ENCODE data around the gene NEK5. TPM values are rescaled to one million over a fixed set of nuclear protein-coding genes. Genes with fewer than 3 reads are reported as not detected.

Gene NEK5
- total and polyA plus RNA-seq, 2 experiments from 2014 or later = 1.2 to 1.3 TPM

DNA sequence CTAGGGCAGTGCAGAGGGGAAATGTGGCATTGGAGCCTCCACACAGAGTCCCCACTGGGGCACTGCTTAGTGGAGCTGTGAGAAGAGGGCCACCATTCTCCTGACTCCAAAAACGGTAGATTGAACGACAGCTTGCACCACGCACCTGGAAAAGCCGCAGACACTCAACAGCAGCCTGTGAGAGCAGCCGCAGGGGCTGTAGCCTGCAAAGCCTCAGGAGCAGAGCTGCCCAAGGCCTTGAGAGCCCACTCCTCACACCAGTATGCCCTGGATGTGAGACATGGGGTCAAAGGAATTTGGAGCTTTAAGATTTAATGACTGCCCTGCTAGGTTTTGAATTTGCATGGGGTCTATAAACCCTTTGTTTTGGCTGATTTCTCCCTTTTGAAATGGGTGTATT is 31.7 kb downstream of the NEK5 start:
- H3K79me2 ChIP-seq = no peaks in the 10 kb centered on the region
- no peak for DNase-seq (ENCODE audit: low spot score)
- H3K4me2 ChIP-seq = no peak overlapping the region
- TF ChIP-seq EZH2phosphoT487 (IDR thresholded peaks at IDR 0.05; ENCODE audit: low read depth, severe bottlenecking, unreplicated experiment) = no peak
- H3K4me1 ChIP-seq (ENCODE audit: insufficient read depth) = no peaks in the 10 kb centered on the region
- H3K27ac ChIP-seq = no peak overlapping the region
- no peaks in the 10 kb centered on the region for H3K27me3 ChIP-seq
- 97% methylated on average over 5 of the region's 5 CpGs for WGBS (ENCODE audit: low lambda C conversion rate, missing lambda C conversion rate)
- H3K9me3 ChIP-seq (ENCODE audit: low read depth) = no peaks in the 10 kb centered on the region
- H2AFZ ChIP-seq = no peak overlapping the region
- no peaks in the 10 kb centered on the region for H4K20me1 ChIP-seq (ENCODE audit: insufficient read depth, poor library complexity, severe bottlenecking)
- H3K9me2 ChIP-seq (replicated peaks; ENCODE audit: insufficient read depth) = no peaks in the 10 kb centered on the region
- no peak overlapping the region for H3K4me3 ChIP-seq
- H3K36me3 ChIP-seq (replicated peaks; ENCODE audit: insufficient read depth, low read depth) = no peaks in the 10 kb centered on the region

DNA sequence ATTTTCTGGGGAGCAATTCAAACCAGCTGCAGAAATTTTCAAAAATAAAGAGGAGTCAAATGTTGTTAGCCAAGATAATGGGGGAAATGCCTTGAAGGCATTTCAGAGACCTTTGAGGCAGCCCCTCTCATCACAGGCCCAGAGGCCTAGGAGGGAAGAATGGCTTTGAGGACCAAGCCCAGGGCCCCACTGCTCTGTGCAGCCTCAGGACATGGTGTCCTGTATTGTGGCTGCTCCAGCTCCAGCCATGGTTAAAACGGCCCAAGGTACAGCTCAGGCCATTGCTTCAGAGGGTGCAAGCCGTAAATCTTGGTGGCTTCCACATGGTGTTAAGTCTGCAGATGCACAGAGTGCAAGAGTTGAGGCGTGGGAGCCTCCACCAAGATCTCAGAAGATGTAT is 32.1 kb downstream of the NEK5 start:
- no peaks in the 10 kb centered on the region for H3K4me1 ChIP-seq (ENCODE audit: insufficient read depth)
- DNase-seq (ENCODE audit: low spot score) = no peak
- no peak overlapping the region for H3K4me3 ChIP-seq
- no peak overlapping the region for H3K27ac ChIP-seq
- H2AFZ ChIP-seq = no peak overlapping the region
- 88% methylated on average over 3 of the region's 3 CpGs for WGBS (ENCODE audit: low lambda C conversion rate, missing lambda C conversion rate)
- no peaks in the 10 kb centered on the region for H3K9me3 ChIP-seq (ENCODE audit: low read depth)
- no peaks in the 10 kb centered on the region for H3K36me3 ChIP-seq (replicated peaks; ENCODE audit: insufficient read depth, low read depth)
- TF ChIP-seq CTCF (IDR thresholded peaks at IDR 0.05; ENCODE audit: poor library complexity) (no peak), EZH2 (IDR thresholded peaks at IDR 0.05; ENCODE audit: borderline replicate concordance) (no peak), EZH2phosphoT487 (IDR thresholded peaks at IDR 0.05; ENCODE audit: low read depth, severe bottlenecking, unreplicated experiment) (no peak)
- H3K9me2 ChIP-seq (replicated peaks; ENCODE audit: insufficient read depth) = no peaks in the 10 kb centered on the region
- no peaks in the 10 kb centered on the region for H3K27me3 ChIP-seq
- no peaks in the 10 kb centered on the region for H4K20me1 ChIP-seq (ENCODE audit: insufficient read depth, poor library complexity, severe bottlenecking)
- no peaks in the 10 kb centered on the region for H3K79me2 ChIP-seq
- no peak overlapping the region for H3K4me2 ChIP-seq

DNA sequence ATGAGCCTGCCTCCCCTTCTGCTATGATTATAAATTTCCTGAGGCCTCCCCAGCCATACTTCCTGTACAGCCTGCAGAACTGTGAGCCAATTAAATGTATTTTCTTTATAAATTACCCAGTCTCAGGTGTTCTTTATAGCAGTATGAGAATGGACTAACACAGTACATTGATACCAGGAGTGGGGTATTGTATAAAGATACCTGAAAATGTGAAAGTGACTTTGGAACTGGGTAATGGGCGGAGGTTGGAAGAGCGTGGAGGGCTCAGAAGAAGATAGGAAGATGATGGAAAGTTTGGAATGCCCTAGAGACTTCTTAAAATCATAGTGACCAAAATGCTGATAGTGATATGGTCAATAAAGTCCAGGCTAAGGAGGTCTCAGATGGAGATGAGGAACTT is 32.8 kb downstream of the NEK5 start:
- H3K79me2 ChIP-seq = no peaks in the 10 kb centered on the region
- no peaks in the 10 kb centered on the region for H3K36me3 ChIP-seq (replicated peaks; ENCODE audit: insufficient read depth, low read depth)
- H3K27ac ChIP-seq = no peak overlapping the region
- H3K4me1 ChIP-seq (ENCODE audit: insufficient read depth) = no peaks in the 10 kb centered on the region
- H2AFZ ChIP-seq = no peak overlapping the region
- 97% methylated on average over 2 of the region's 2 CpGs for WGBS (ENCODE audit: low lambda C conversion rate, missing lambda C conversion rate)
- no peaks in the 10 kb centered on the region for H4K20me1 ChIP-seq (ENCODE audit: insufficient read depth, poor library complexity, severe bottlenecking)
- no peaks in the 10 kb centered on the region for H3K27me3 ChIP-seq
- TF ChIP-seq EZH2 (IDR thresholded peaks at IDR 0.05; ENCODE audit: borderline replicate concordance) (no peak), EZH2phosphoT487 (IDR thresholded peaks at IDR 0.05; ENCODE audit: low read depth, severe bottlenecking, unreplicated experiment) (no peak), CTCF (IDR thresholded peaks at IDR 0.05; ENCODE audit: poor library complexity) (no peak)
- H3K4me3 ChIP-seq = no peak overlapping the region
- H3K4me2 ChIP-seq = no peak overlapping the region
- DNase-seq (ENCODE audit: low spot score) = no peak
- no peaks in the 10 kb centered on the region for H3K9me3 ChIP-seq (ENCODE audit: low read depth)
- no peaks in the 10 kb centered on the region for H3K9me2 ChIP-seq (replicated peaks; ENCODE audit: insufficient read depth)

DNA sequence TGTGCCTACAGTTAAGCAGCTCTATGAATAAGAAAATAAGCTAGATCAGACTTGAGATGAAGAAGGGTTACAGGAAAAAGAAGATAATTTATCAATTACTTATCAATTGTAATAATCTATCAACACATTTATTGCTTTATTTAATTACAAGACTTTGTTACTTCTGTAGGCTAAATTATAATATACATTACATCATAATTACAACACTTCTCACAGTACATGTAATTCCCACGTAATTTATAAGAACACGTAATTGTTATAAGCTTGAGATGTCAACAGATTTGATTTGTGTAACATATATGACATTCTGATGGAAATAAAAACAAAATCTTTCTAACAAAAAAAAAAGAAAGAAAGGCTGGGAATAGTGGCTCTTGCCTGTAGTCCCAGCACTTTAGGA is 36.8 kb downstream of the NEK5 start:
- H3K79me2 ChIP-seq = no peaks in the 10 kb centered on the region
- TF ChIP-seq EZH2phosphoT487 (IDR thresholded peaks at IDR 0.05; ENCODE audit: low read depth, severe bottlenecking, unreplicated experiment) (no peak), EZH2 (IDR thresholded peaks at IDR 0.05; ENCODE audit: borderline replicate concordance) (no peak), CTCF (IDR thresholded peaks at IDR 0.05; ENCODE audit: poor library complexity) (no peak)
- H3K9me3 ChIP-seq (ENCODE audit: low read depth) = no peaks in the 10 kb centered on the region
- DNase-seq (ENCODE audit: low spot score) = no peak
- H2AFZ ChIP-seq = no peak overlapping the region
- no peak overlapping the region for H3K4me2 ChIP-seq
- H4K20me1 ChIP-seq (ENCODE audit: insufficient read depth, poor library complexity, severe bottlenecking) = no peaks in the 10 kb centered on the region
- no peaks in the 10 kb centered on the region for H3K36me3 ChIP-seq (replicated peaks; ENCODE audit: insufficient read depth, low read depth)
- H3K4me1 ChIP-seq (ENCODE audit: insufficient read depth) = no peaks in the 10 kb centered on the region
- H3K4me3 ChIP-seq = no peak overlapping the region
- WGBS (ENCODE audit: low lambda C conversion rate, missing lambda C conversion rate) = 89% methylated on average over 2 of the region's 2 CpGs
- no peaks in the 10 kb centered on the region for H3K27me3 ChIP-seq
- H3K9me2 ChIP-seq (replicated peaks; ENCODE audit: insufficient read depth) = no peaks in the 10 kb centered on the region
- H3K27ac ChIP-seq = no peak overlapping the region

Measured in hepatocyte (in vitro differentiated cells).